ENCODE measurements around the gene UTS2B.
A peak's percentile ranks its signal among the peaks of the same experiment; 100 is the strongest.

The UTS2B gene

DNA sequence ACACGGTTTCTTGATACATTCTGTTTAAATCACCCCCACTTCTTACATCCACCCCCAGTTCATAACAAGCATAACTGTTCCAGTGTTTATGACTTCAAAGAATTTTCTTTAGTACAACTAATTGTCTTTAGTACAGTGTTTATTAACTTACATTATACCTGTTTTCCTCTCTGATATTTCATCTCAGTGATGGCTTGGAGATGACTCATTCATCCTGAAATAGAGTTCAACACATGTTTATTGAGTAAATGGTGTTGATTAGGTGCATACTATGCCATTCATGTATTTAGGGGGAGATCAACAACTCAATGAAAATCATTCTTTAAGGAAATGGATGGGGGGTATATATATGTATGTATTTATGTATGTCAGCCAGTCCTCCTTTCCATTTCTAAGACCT lies 21.7 kb upstream of the UTS2B start:
- DNase-seq: no peak

- DNase-seq: no peak
These were observed 20.2 kb upstream of the UTS2B start for GRCh38 chr3:191350396-191351090.

- no peak for DNase-seq
These were observed 17.8 kb upstream of the UTS2B start for GRCh38 chr3:191348098-191348497.

DNA sequence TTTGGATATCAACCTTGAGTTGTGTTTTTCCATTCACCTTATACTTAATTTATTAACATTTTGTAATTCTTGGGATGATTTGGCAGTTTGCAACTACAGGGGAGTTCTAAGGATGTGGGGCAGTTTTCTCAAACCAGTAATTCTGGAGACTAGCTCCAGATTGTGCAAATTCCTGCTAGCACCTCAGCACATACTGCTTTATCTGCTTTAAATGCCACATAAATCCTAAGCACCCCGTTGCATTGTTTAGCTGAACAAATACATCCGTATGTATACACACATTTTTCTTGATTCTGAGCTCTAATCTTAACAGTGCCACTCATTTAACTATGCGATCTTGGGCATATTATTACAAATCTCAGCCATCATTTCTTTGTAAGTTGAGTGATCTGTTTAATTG lies 16.9 kb upstream of the UTS2B start:
- DNase-seq: no peak

DNA sequence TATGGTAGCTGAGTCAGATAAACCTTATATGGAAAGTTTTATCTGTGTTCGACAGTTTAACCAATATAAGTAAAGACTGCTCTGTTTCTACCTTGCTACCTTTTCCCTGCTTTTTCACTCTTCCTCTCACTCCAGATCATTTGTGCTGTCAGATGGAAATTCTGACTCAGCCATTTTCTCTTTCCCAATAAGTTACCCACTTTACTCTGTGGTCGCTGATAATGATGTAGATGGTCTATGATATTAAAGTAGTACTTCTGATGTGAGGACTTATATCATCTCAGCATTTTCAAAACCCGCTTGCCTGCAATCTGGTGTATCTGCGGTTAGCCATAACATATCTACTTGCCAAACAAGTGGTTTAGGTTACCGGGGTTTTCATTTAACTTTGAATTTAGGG lies 15.0 kb upstream of the UTS2B start:
- DNase-seq: peak in 1 of 5 experiments; percentile 28

GRCh38 chr3:191343913-191344312 lies 13.6 kb upstream of the UTS2B start:
- no peak for DNase-seq

DNA sequence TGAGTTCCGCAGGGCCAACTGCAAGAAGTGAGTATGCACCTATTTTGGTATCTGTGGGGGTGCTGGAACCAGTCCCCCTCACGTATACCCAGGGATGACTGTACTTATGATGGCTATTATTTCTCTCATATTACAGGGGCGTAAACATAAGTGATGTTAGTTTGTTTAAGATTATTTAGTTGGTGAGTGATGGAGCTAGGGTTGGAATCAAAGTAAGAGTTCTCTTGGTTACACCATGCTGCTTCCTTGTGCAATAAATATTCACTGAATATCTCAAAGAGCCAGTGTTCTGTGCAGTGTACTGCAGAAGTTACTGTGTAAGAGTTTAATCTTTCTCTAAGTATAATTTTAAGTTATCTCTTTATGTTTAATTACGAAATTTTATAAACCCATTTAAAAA lies 12.8 kb upstream of the UTS2B start:
- DNase-seq: no peak

DNA sequence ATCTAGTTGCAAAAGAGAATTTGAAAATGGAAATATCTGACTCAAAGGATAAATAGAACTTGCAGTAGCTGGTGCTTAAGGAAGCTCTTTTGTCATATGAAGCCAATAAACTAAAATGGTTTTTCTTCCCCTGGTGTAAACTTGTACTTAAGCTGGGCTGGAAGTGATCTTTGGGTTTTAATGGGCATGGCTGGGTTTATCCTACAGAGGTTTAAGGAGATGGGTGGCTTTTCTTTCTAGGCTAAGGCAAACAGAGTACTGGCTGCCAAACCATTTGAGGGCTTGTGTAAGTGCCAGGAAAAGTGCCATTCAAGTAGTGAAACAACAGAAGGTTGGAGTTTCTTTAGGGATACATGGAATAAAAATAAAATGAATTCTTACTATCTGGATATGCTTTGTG lies 12.1 kb upstream of the UTS2B start:
- DNase-seq: no peak

- DNase-seq: no peak
These were observed 11.7 kb upstream of the UTS2B start for GRCh38 chr3:191342006-191342405.

- DNase-seq: no peak
These were observed 10.6 kb upstream of the UTS2B start for GRCh38 chr3:191340966-191341365.

- DNase-seq: no peak
These were observed 10.0 kb upstream of the UTS2B start for GRCh38 chr3:191340351-191340750.

DNA sequence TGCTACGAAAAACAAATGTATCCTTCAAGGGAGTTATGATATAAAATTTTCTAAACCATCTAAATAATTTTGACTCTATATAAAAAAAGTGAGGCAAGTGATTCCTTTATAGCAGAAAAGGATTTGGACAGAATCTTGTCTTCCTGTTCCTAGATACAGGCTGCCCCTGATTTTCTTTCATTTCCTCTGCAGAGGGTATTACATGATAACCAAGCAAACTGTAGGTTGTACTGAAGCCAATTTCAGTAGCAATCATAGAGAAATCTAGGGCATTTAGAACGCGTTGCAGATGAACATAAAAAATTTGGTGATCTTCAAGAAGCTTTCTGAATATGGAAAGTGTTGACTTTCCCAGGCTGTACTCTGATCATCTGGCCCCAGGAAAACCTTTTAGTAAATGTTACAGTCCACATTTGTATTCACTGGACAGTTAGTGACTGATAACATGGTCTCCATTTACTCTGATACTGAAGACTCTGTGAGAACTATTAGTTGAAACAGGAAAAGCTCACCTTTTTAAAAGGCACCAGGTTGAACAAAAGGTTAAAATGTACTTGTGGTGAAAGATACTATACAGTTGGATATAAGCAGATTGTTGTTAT lies 9.1 kb upstream of the UTS2B start:
- no peak for DNase-seq

DNA sequence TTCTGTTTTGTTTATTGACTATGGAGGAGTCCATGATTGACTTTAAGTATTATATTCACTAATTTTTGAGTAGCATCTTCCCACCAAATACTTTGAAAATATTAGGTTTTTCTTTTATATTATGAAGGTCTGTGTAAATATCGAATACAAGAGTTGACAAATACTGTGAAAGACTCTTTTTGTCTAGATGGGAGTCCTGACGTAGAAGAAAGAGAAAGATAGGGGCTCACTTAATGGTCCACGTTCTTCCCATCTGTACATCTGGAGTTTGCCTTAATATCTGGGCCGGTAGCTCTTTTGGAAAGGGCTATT lies 7.8 kb upstream of the UTS2B start:
- no peak for DNase-seq

DNA sequence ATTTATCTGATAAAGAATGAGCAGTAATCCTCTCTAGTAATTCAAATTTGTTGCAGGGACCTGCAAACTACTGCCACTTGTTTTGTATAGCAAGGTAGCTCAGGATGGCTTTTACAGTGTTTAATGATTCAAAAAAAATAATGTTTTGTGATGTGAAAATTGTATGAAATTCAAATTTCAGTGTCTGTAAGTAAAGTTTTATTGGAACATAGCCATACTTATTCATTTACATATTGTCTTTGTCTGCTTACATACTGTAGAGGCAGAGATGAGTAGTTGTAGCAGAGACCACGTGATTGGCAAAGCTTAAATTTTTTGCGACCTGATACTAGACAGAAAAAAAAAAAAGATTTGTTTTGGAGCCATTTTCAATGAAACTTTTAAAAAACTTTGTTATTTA lies 6.5 kb upstream of the UTS2B start:
- DNase-seq: peak in 1 of 5 experiments; percentile 7

DNA sequence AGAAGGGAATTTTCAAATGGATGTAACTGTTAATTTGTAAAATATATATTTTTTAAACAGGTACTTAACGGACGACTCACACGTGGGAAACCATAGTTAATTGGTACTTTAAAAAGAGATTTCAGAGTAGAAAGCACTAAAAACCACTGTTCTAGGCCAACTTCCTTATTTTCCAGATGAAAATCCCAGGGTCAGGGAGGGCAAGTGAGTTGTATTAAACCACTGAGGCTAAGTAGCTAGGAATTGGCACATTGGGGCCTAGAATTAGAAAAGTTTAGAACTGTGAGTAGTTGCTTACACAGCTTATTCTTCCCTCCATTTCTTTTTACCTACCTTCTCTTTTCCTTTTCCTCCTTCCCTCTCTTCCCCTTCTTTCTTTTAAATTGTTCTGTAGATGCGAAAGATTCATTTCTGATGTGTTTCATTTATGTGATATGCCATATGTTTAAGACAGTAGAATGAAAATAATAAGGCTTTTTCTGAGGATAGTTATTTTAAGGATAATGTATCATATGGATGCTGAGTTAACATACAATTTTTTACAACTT lies 4.1 kb upstream of the UTS2B start:
- DNase-seq: no peak

- DNase-seq: no peak
These were observed 3.1 kb upstream of the UTS2B start for GRCh38 chr3:191333298-191333880.

- no peak for DNase-seq
These were observed 1.1 kb upstream of the UTS2B start for GRCh38 chr3:191331388-191331787.

DNA sequence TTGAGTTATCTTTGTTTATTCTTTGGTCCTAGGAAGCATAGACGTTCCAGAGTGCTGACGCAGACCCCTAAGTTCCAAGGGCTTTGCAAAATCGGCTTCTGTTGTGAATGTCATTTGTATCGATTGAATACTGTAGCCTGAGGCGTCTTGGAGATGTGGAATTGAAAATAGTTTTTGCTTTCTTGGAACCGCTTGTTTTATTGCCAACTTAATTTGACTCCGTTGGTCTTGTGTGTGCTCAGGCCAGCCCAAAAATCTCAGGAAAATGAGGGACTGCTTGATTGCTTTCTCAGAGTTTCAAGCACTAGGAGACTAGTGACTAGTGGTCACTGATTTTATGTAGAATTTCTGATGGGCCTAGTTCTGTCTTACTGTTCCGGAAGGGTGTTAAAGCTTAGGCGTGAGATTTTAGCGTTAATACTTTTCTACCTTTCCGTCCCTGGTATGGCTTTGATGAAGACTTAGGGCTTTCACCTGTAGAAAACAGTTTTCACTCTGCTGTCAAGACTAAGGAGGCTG lies 263 bp upstream of the UTS2B start:
- DNase-seq: no peak

- DNase-seq: peak; percentile 2 to 71 (median 26)
These were observed 1.2 kb downstream of the UTS2B start, which contains the start of gene CCDC50 for GRCh38 chr3:191328962-191329653. Gene CCDC50, plus strand, starts transcription at chr3:191329394. Its CDS starts 281 bp downstream, at chr3:191329675.

DNA sequence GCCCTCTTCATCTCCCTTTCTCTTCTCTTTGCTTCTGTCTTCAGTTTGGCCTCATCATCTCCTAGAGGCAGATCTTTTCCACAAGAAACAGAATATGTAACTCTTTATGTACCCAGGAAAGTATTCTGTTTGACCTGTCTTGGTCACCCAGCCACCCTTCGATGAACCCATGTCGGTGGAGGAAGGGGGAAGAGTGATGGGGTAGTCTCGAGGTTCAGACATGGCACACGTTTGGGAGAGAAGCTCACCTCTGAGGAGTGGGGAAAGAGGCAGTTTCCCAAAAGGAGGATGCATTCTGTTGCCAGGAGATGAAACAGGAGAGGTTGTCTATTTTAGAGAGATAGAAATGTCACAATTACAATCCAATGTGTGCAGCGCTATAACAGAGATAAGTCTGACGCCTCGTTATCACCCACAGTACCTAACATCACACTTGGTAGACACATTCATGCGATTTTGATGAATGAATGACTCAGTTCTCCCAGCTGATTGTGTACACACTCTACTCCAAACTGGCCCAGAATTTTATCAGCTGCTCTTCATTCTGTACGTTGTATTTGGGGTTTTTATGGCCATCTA lies 1.9 kb downstream of the UTS2B start:
- peak in 2 of 5 experiments; percentile 2 to 57 for DNase-seq

- no peak for DNase-seq
These were observed 2.8 kb downstream of the UTS2B start for GRCh38 chr3:191327526-191327925.

- no peak for DNase-seq
These were observed 5.4 kb downstream of the UTS2B start for GRCh38 chr3:191324936-191325335.

All from T-helper 2 cell (primary cell).